Pancreas (tissue), 10 donors: ENCODE results near the gene SLC10A3. TPM values are rescaled to one million over a fixed set of nuclear protein-coding genes. Genes with fewer than 3 reads are reported as not detected.

Experiments used
- ATAC-seq, 4 donors: fragments of 200-7000 bp; cut with Tn5 transposase; one replicate each; pipeline versions ENCODE4 v1.8.0 to v1.9.1; 2020; ENCODE audit warnings: mild to moderate bottlenecking in 4 of 4, moderate library complexity in 4 of 4
- DNase-seq, 6 donors: peaks; one replicate each; pipeline ENCODE4 v3.0.0-alpha.2; 2020
- FAIRE-seq: peaks from 2 replicates; lab custom pipeline; 2012; peaks lifted over from hg19 to GRCh38; lab: Jason Lieb, UNC
- H3K27ac ChIP-seq, 4 donors: fragments of 200-600 bp; sonication (generic); 1 replicate in 3 of 4; 2 replicates in 1 of 4; pipeline versions ENCODE4 v1.5.0 to v1.8.0; 2020
- H3K27me3 ChIP-seq, 4 donors: fragments of 200-600 bp; one replicate each; pipeline ENCODE4 v1.8.0; 2021
- H3K36me3 ChIP-seq, 3 donors: fragments of 200-600 bp; sonication (generic) in 1 of 3; one replicate each; pipeline versions ENCODE4 v1.5.0 to v1.8.0; 2020 to 2021
- H3K4me1 ChIP-seq, 3 donors: fragments of 200-600 bp; one replicate each; pipeline ENCODE4 v1.8.0; 2021
- H3K4me3 ChIP-seq, 4 donors: fragments of 200-600 bp; sonication (generic) in 2 of 4; one replicate each; pipeline versions ENCODE4 v1.5.0 to v1.8.0; 2020 to 2021
- H3K9me3 ChIP-seq, 4 donors: fragments of 200-600 bp; one replicate each; pipeline ENCODE4 v1.8.0; 2021
- CTCF ChIP-seq, 4 donors: fragments of 200-600 bp; sonication (generic) in 3 of 4; IDR thresholded peaks; one replicate each; pipeline versions ENCODE4 v1.5.0 to v1.8.0; 2021; ENCODE audit warnings: antibody characterized with exemption in 4 of 4
- WGBS, 2 donors: extraction: QIAGEN DNeasy Blood & Tissue Kit; methylation state at CpG; one replicate each; pipeline ENCODE4 v1.1.7; 2013; 5-methylcytosine and 5-hydroxymethylcytosine counted together
- intact Hi-C, 3 donors: fragments of 100-400 bp; cut with DNase I; formaldehyde crosslinking; loops; one replicate each; pipeline versions ENCODE4 v1.11.1 to v1.14.2; 2022
- polyA plus RNA-seq, 2 donors: library from polyadenylated mRNA; stranded (reverse); fragments of 200-250 nt; gene quantifications; one replicate each; pipeline ENCODE4 v1.2.3, GENCODE V29; 2013
- total RNA-seq, 6 donors: library from RNA; stranded (reverse); fragmentation: NEBNext Ultra II Directional in 4 of 6; extraction: Animal tissue kit (Norgen Biotek cat#: 25700) in 4 of 6; gene quantifications; one replicate each; pipeline versions ENCODE4 v1.2.1 to v1.2.4, GENCODE V29; 2021 to 2023
- donor health status: healthy with polysubstance abuse.
- donor health status: DM: no; HTN: no; CAD: no; lungs with moderate emphysema.
- donor health status: DM: no; HTN: no; CAD: no.
- donor health status: control.
- donor health status: control.
- donor health status: Bipolar disorder and iron deficiency.
- donor health status: DM: yes; HTN: yes; CAD: no.
- donor health status: DM: no; HTN: no; CAD: no.
- donor health status: DM: no; HTN: no; CAD: no.
- donor health status: DM: yes; HTN: yes; CAD: no.

Gene SLC10A3
- total and polyA plus RNA-seq, 8 donors, result 9.6 to 19.1 (median 11.6) TPM

GRCh38 chrX:154488336-154489075 lies 1.9 kb downstream of the SLC10A3 start:
- 78 to 80% methylated on average over 20 of the region's 20 CpGs for WGBS, 2 donors
- peak in 2 of 6 donors; percentile 55 to 80 for DNase-seq

GRCh38 chrX:154487518-154488290 lies 2.7 kb downstream of the SLC10A3 start:
- H3K27me3 ChIP-seq, result no peaks in the 10 kb centered on the region
- H3K4me1 ChIP-seq, result peaks cover 0 to 5% (median 0%) of the 10 kb centered on the region in 3 donors
- H3K4me3 ChIP-seq, result no peak overlapping the region
- H3K27ac ChIP-seq, result peak overlapping the region in 1 of 4 donors; percentile 73
- FAIRE-seq (no peak), ATAC-seq (no peak), DNase-seq (peak in 1 of 6 donors; percentile 77)
- H3K36me3 ChIP-seq, result no peaks in the 10 kb centered on the region
- H3K9me3 ChIP-seq, result no peaks in the 10 kb centered on the region
- TF ChIP-seq CTCF (IDR thresholded peaks at IDR 0.05), result no peak
- intact Hi-C loops, result no loop called here
- 89 to 90% methylated on average over 28 of the region's 28 CpGs for WGBS, 2 donors

More at GRCh38 chrX:154488336-154489075, 1.9 kb downstream of the SLC10A3 start:
- Histone ChIP-seq H3K4me1 (peaks cover 0 to 5% (median 0%) of the 10 kb centered on the region in 3 donors), H3K4me3 (no peak overlapping the region), H3K36me3 (no peaks in the 10 kb centered on the region), H3K27me3 (no peaks in the 10 kb centered on the region), H3K27ac (no peak overlapping the region), H3K9me3 (no peaks in the 10 kb centered on the region)
- FAIRE-seq, result no peak
- intact Hi-C loops, result no loop called here
- no peak for ATAC-seq
- TF ChIP-seq CTCF (IDR thresholded peaks at IDR 0.05), result no peak

- intact Hi-C loops, result no loop called here
- peak within 1 kb of the TSS; percentile 35 to 61 (median 46) for H3K4me3 ChIP-seq
- no peak for TF ChIP-seq CTCF (IDR thresholded peaks at IDR 0.05)
- H3K36me3 ChIP-seq, result no peaks in the 10 kb centered on the region
- H3K9me3 ChIP-seq, result no peaks in the 10 kb centered on the region
- peaks cover 0 to 5% (median 0%) of the 10 kb centered on the region in 3 donors for H3K4me1 ChIP-seq
- FAIRE-seq (no peak), DNase-seq (peak; percentile 72 to 91 (median 80)), ATAC-seq (peak; percentile 27 to 58 (median 46))
- 1 to 36% methylated on average over 51 to 90 of the region's 95 CpGs for WGBS, 2 donors
- H3K27me3 ChIP-seq, result no peaks in the 10 kb centered on the region
- peak within 1 kb of the TSS; percentile 61 to 75 (median 70) for H3K27ac ChIP-seq
These were observed 3.8 kb downstream of the SLC10A3 start, which contains the start of gene UBL4A for GRCh38 chrX:154486396-154487207. Gene UBL4A (minus strand): TSS chrX:154486615. CDS start chrX:154486584, 31 bp downstream.

- WGBS, 2 donors, result 1 to 35% methylated on average over 28 to 35 of the region's 35 CpGs
- FAIRE-seq, result no peak
- Histone ChIP-seq H3K27me3 (no peaks in the 10 kb centered on the region), H3K36me3 (no peaks in the 10 kb centered on the region), H3K4me1 (peaks cover 0 to 5% (median 0%) of the 10 kb centered on the region in 3 donors), H3K9me3 (no peaks in the 10 kb centered on the region), H3K4me3 (peak overlapping the region; percentile 35 to 61 (median 46)), H3K27ac (peak overlapping the region; percentile 61 to 75 (median 70))
- intact Hi-C loops, result no loop called here
- TF ChIP-seq CTCF (IDR thresholded peaks at IDR 0.05), result no peak
- peak in 2 of 4 donors; percentile 2 to 6 for ATAC-seq
- peak; percentile 48 to 88 (median 67) for DNase-seq
These were observed 4.4 kb downstream of the SLC10A3 start for GRCh38 chrX:154486052-154486395.
